CD4-positive, alpha-beta memory T cell (primary cell): Measurements from ENCODE around the gene ZNF254. TPM values are rescaled to one million over a fixed set of nuclear protein-coding genes. Genes with fewer than 3 reads are reported as not detected.

Source experiments
- polyA plus RNA-seq, 2 donors: library from polyadenylated mRNA; unstranded; fragments of 300-500 nt; fragmentation: Illumina TruSeq; gene quantifications; one replicate each; pipeline ENCODE4 v1.2.3, GENCODE V29; 2021
- total RNA-seq, 2 experiments: library from RNA; stranded (reverse); gene quantifications; one replicate each; pipeline ENCODE4 v1.2.3, GENCODE V29; 2021

Gene ZNF254
- total and polyA plus RNA-seq, 4 experiments from 2014 or later, result 3.4 to 19.1 (median 12.5) TPM

Other genes starting within 250 kb of the ZNF254 start
- 1 to 10 TPM; 3.0 to 3.3 TPM for gene ZNF726, start 172.3 kb upstream of the ZNF254 start, total RNA-seq
- 1 to 10 TPM; 1.1 to 1.5 TPM for gene ZNF726, start 172.3 kb upstream of the ZNF254 start, polyA plus RNA-seq